Measurements from ENCODE around the gene PRRT3. TPM values are rescaled to one million over a fixed set of nuclear protein-coding genes. Genes with fewer than 3 reads are reported as not detected.

Gene PRRT3
- total and polyA plus RNA-seq, 2 donors, result 1.4 to 1.6 TPM

- Histone ChIP-seq H3K27me3 (ENCODE audit: control insufficient read depth in 2 of 2, insufficient read depth in 1 of 2, low read length in 1 of 2) (no peaks in the 10 kb centered on the region), H3K4me3 (ENCODE audit: low read length in 2 of 2) (peak overlapping the region; percentile 74 to 81), H3K9me3 (ENCODE audit: control insufficient read depth in 2 of 2, insufficient read depth in 1 of 2, low read length in 1 of 2) (no peaks in the 10 kb centered on the region), H3K4me1 (ENCODE audit: control insufficient read depth in 2 of 2, insufficient read depth in 2 of 2, low read length in 2 of 2) (peaks cover 11 to 28% of the 10 kb centered on the region in 2 donors), H3K36me3 (ENCODE audit: control insufficient read depth in 2 of 2, insufficient read depth in 2 of 2, low read length in 1 of 2) (peaks cover 7 to 21% of the 10 kb centered on the region in 2 donors), H3K27ac (ENCODE audit: low read depth in 1 of 2, low read length in 1 of 2) (peak overlapping the region; percentile 97 to 98)
- DNase-seq (ENCODE audit: low read depth in 6 of 9, low spot score in 9 of 9), result peak in 8 of 9 donors; percentile 57 to 89 (median 70)
- under 1% methylated on average over 77 of the region's 77 CpGs for WGBS
These were observed 19.2 kb downstream of the PRRT3 start for GRCh38 chr3:9932843-9933560.

- Histone ChIP-seq H3K4me3 (ENCODE audit: low read length in 2 of 2) (peak overlapping the region; percentile 74 to 81), H3K27me3 (ENCODE audit: control insufficient read depth in 2 of 2, insufficient read depth in 1 of 2, low read length in 1 of 2) (no peaks in the 10 kb centered on the region), H3K4me1 (ENCODE audit: control insufficient read depth in 2 of 2, insufficient read depth in 2 of 2, low read length in 2 of 2) (peaks cover 11 to 28% of the 10 kb centered on the region in 2 donors), H3K27ac (ENCODE audit: low read depth in 1 of 2, low read length in 1 of 2) (peak overlapping the region; percentile 97 to 98), H3K9me3 (ENCODE audit: control insufficient read depth in 2 of 2, insufficient read depth in 1 of 2, low read length in 1 of 2) (no peaks in the 10 kb centered on the region), H3K36me3 (ENCODE audit: control insufficient read depth in 2 of 2, insufficient read depth in 2 of 2, low read length in 1 of 2) (peaks cover 2 to 16% of the 10 kb centered on the region in 2 donors)
- WGBS, result 11% methylated on average over 13 of the region's 13 CpGs
- DNase-seq (ENCODE audit: low read depth in 6 of 9, low spot score in 9 of 9), result no peak
These were observed 19.7 kb downstream of the PRRT3 start for GRCh38 chr3:9932535-9932842.

- peak in 1 of 9 donors; percentile 26 for DNase-seq (ENCODE audit: low read depth in 6 of 9, low spot score in 9 of 9)
- no peaks in the 10 kb centered on the region for H3K9me3 ChIP-seq (ENCODE audit: control insufficient read depth in 2 of 2, insufficient read depth in 1 of 2, low read length in 1 of 2)
- H3K27ac ChIP-seq (ENCODE audit: low read depth in 1 of 2, low read length in 1 of 2), result no peak overlapping the region
- no peaks in the 10 kb centered on the region for H3K27me3 ChIP-seq (ENCODE audit: control insufficient read depth in 2 of 2, insufficient read depth in 1 of 2, low read length in 1 of 2)
- 96% methylated on average over 4 of the region's 4 CpGs for WGBS
- H3K4me3 ChIP-seq (ENCODE audit: low read length in 2 of 2), result no peak overlapping the region
- H3K36me3 ChIP-seq (ENCODE audit: control insufficient read depth in 2 of 2, insufficient read depth in 2 of 2, low read length in 1 of 2), result peaks cover 0 to 7% of the 10 kb centered on the region in 2 donors
- peaks cover 11 to 28% of the 10 kb centered on the region in 2 donors for H3K4me1 ChIP-seq (ENCODE audit: control insufficient read depth in 2 of 2, insufficient read depth in 2 of 2, low read length in 2 of 2)
These were observed 21.3 kb downstream of the PRRT3 start for GRCh38 chr3:9930804-9931418.

GRCh38 chr3:9928158-9928557, 24.1 kb downstream of the PRRT3 start:
- no peaks in the 10 kb centered on the region for H3K36me3 ChIP-seq (ENCODE audit: control insufficient read depth in 2 of 2, insufficient read depth in 2 of 2, low read length in 1 of 2)
- no peaks in the 10 kb centered on the region for H3K9me3 ChIP-seq (ENCODE audit: control insufficient read depth in 2 of 2, insufficient read depth in 1 of 2, low read length in 1 of 2)
- no peak for DNase-seq (ENCODE audit: low read depth in 6 of 9, low spot score in 9 of 9)
- no peaks in the 10 kb centered on the region for H3K27me3 ChIP-seq (ENCODE audit: control insufficient read depth in 2 of 2, insufficient read depth in 1 of 2, low read length in 1 of 2)
- no peak overlapping the region for H3K27ac ChIP-seq (ENCODE audit: low read depth in 1 of 2, low read length in 1 of 2)
- H3K4me1 ChIP-seq (ENCODE audit: control insufficient read depth in 2 of 2, insufficient read depth in 2 of 2, low read length in 2 of 2), result peaks cover 3 to 9% of the 10 kb centered on the region in 2 donors
- no peak overlapping the region for H3K4me3 ChIP-seq (ENCODE audit: low read length in 2 of 2)
- WGBS, result 97% methylated on average over 23 of the region's 23 CpGs

GRCh38 chr3:9918261-9919038, 33.8 kb downstream of the PRRT3 start:
- Histone ChIP-seq H3K9me3 (ENCODE audit: control insufficient read depth in 2 of 2, insufficient read depth in 1 of 2, low read length in 1 of 2) (no peaks in the 10 kb centered on the region), H3K4me1 (ENCODE audit: control insufficient read depth in 2 of 2, insufficient read depth in 2 of 2, low read length in 2 of 2) (peaks cover 12 to 26% of the 10 kb centered on the region in 2 donors), H3K36me3 (ENCODE audit: control insufficient read depth in 2 of 2, insufficient read depth in 2 of 2, low read length in 1 of 2) (no peaks in the 10 kb centered on the region), H3K27me3 (ENCODE audit: control insufficient read depth in 2 of 2, insufficient read depth in 1 of 2, low read length in 1 of 2) (peaks cover 0 to 13% of the 10 kb centered on the region in 2 donors), H3K27ac (ENCODE audit: low read depth in 1 of 2, low read length in 1 of 2) (no peak overlapping the region), H3K4me3 (ENCODE audit: low read length in 2 of 2) (no peak overlapping the region)
- DNase-seq (ENCODE audit: low read depth in 6 of 9, low spot score in 9 of 9), result no peak
- WGBS, result 98% methylated on average over 8 of the region's 8 CpGs

- no peak for DNase-seq (ENCODE audit: low read depth in 6 of 9, low spot score in 9 of 9)
- peaks cover 12 to 26% of the 10 kb centered on the region in 2 donors for H3K4me1 ChIP-seq (ENCODE audit: control insufficient read depth in 2 of 2, insufficient read depth in 2 of 2, low read length in 2 of 2)
- H3K9me3 ChIP-seq (ENCODE audit: control insufficient read depth in 2 of 2, insufficient read depth in 1 of 2, low read length in 1 of 2), result no peaks in the 10 kb centered on the region
- no peaks in the 10 kb centered on the region for H3K36me3 ChIP-seq (ENCODE audit: control insufficient read depth in 2 of 2, insufficient read depth in 2 of 2, low read length in 1 of 2)
- H3K4me3 ChIP-seq (ENCODE audit: low read length in 2 of 2), result no peak overlapping the region
- WGBS, result 92% methylated on average over 10 of the region's 10 CpGs
- H3K27me3 ChIP-seq (ENCODE audit: control insufficient read depth in 2 of 2, insufficient read depth in 1 of 2, low read length in 1 of 2), result peaks cover 0 to 13% of the 10 kb centered on the region in 2 donors
- no peak overlapping the region for H3K27ac ChIP-seq (ENCODE audit: low read depth in 1 of 2, low read length in 1 of 2)
These were observed 34.4 kb downstream of the PRRT3 start for GRCh38 chr3:9917820-9918219.

- Histone ChIP-seq H3K9me3 (ENCODE audit: control insufficient read depth in 2 of 2, insufficient read depth in 1 of 2, low read length in 1 of 2) (no peaks in the 10 kb centered on the region), H3K36me3 (ENCODE audit: control insufficient read depth in 2 of 2, insufficient read depth in 2 of 2, low read length in 1 of 2) (peaks cover 0 to 4% of the 10 kb centered on the region in 2 donors), H3K27me3 (ENCODE audit: control insufficient read depth in 2 of 2, insufficient read depth in 1 of 2, low read length in 1 of 2) (peaks cover 0 to 13% of the 10 kb centered on the region in 2 donors), H3K4me3 (ENCODE audit: low read length in 2 of 2) (peak within 1 kb of the TSS; percentile 41 to 59), H3K4me1 (ENCODE audit: control insufficient read depth in 2 of 2, insufficient read depth in 2 of 2, low read length in 2 of 2) (peaks cover 12 to 26% of the 10 kb centered on the region in 2 donors), H3K27ac (ENCODE audit: low read depth in 1 of 2, low read length in 1 of 2) (peak within 1 kb of the TSS; percentile 56 to 62)
- 36% methylated on average over 19 of the region's 19 CpGs for WGBS
- peak in 2 of 9 donors; percentile 31 to 51 for DNase-seq (ENCODE audit: low read depth in 6 of 9, low spot score in 9 of 9)
These were observed 35.2 kb downstream of the PRRT3 start, which contains the start of gene IL17RC for GRCh38 chr3:9916734-9917680. Gene IL17RC (plus strand): TSS chr3:9917098. CDS start chr3:9917316, 218 bp downstream.

GRCh38 chr3:9916346-9916733, 35.9 kb downstream of the PRRT3 start:
- Histone ChIP-seq H3K36me3 (ENCODE audit: control insufficient read depth in 2 of 2, insufficient read depth in 2 of 2, low read length in 1 of 2) (peaks cover 0 to 11% of the 10 kb centered on the region in 2 donors), H3K9me3 (ENCODE audit: control insufficient read depth in 2 of 2, insufficient read depth in 1 of 2, low read length in 1 of 2) (no peaks in the 10 kb centered on the region), H3K27ac (ENCODE audit: low read depth in 1 of 2, low read length in 1 of 2) (peak overlapping the region in 1 of 2 donors; percentile 62), H3K4me3 (ENCODE audit: low read length in 2 of 2) (peak overlapping the region in 1 of 2 donors; percentile 34), H3K4me1 (ENCODE audit: control insufficient read depth in 2 of 2, insufficient read depth in 2 of 2, low read length in 2 of 2) (peaks cover 12 to 26% of the 10 kb centered on the region in 2 donors), H3K27me3 (ENCODE audit: control insufficient read depth in 2 of 2, insufficient read depth in 1 of 2, low read length in 1 of 2) (peaks cover 0 to 13% of the 10 kb centered on the region in 2 donors)
- DNase-seq (ENCODE audit: low read depth in 6 of 9, low spot score in 9 of 9), result no peak
- WGBS, result 80% methylated on average over 7 of the region's 7 CpGs
